ENCODE measurements around the gene TSEN34.
"Not testable (repeated sequence)": the region's sequence is repeated elsewhere in the genome, so short reads cannot be mapped to it uniquely, and the experiment has no call there.

TSEN34 gene

DNA sequence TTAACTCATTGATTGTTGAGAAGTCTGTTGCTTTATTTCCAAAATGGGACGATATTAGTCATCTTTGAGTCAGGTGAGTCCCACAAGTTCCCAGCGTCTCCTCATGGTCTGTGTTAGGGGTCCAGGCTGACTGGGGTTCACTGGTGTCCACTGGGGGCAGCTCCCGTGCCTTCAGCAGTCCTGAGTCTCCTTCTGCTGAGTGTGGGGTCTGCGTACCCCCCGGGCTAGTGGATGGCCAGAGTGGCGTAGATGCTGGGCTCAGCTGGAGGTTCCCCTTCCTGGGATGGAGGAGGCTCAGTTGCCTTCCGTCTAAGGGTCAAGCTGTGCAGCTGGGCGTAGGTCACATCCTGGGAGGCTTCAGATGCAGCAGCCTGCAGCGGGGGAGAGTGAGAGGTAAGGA, 25.8 kb downstream of the TSEN34 start:
- no peak overlapping the region for H3K9ac ChIP-seq (ENCODE audit: low read depth, low read length)
- DNase-seq, result no peak
- peaks cover 3% of the 10 kb centered on the region; the same call in 1 of the 2 replicates for H4K20me1 ChIP-seq (ENCODE audit: insufficient read depth, low read length)
- no peak overlapping the region for H3K4me2 ChIP-seq (ENCODE audit: insufficient read depth, low read length)
- H3K27me3 ChIP-seq (ENCODE audit: insufficient read depth, low read length, poor library complexity), result no peaks in the 10 kb centered on the region
- no peaks in the 10 kb centered on the region for H3K9me3 ChIP-seq (ENCODE audit: insufficient read depth, low read length, severe bottlenecking)
- ATAC-seq (ENCODE audit: insufficient read depth, low read depth), result no peak
- H2AFZ ChIP-seq (ENCODE audit: low read depth, low read length), result no peak overlapping the region
- H3K4me1 ChIP-seq (ENCODE audit: insufficient read depth, low read length), result no peaks in the 10 kb centered on the region
- peaks cover 8% of the 10 kb centered on the region; the same call in 1 of the 2 replicates for H3K36me3 ChIP-seq (ENCODE audit: insufficient read depth, low read length)
- H3K79me2 ChIP-seq (ENCODE audit: insufficient read depth, low read length), result no peaks in the 10 kb centered on the region
- no peak overlapping the region for H3K27ac ChIP-seq (ENCODE audit: low read length)
- no peak for TF ChIP-seq EZH2 (IDR thresholded peaks at IDR 0.05; ENCODE audit: borderline replicate concordance, low read depth, low read length, severe bottlenecking)
- TF ChIP-seq, protein P1, sequence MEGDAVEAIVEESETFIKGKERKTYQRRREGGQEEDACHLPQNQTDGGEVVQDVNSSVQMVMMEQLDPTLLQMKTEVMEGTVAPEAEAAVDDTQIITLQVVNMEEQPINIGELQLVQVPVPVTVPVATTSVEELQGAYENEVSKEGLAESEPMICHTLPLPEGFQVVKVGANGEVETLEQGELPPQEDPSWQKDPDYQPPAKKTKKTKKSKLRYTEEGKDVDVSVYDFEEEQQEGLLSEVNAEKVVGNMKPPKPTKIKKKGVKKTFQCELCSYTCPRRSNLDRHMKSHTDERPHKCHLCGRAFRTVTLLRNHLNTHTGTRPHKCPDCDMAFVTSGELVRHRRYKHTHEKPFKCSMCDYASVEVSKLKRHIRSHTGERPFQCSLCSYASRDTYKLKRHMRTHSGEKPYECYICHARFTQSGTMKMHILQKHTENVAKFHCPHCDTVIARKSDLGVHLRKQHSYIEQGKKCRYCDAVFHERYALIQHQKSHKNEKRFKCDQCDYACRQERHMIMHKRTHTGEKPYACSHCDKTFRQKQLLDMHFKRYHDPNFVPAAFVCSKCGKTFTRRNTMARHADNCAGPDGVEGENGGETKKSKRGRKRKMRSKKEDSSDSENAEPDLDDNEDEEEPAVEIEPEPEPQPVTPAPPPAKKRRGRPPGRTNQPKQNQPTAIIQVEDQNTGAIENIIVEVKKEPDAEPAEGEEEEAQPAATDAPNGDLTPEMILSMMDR (IDR thresholded peaks at IDR 0.05; ENCODE audit: borderline replicate concordance, extremely low read depth, low read length, poor library complexity, severe bottlenecking), result no peak
- H3K4me3 ChIP-seq (ENCODE audit: low read depth in 1 of 2, low read length in 2 of 2), result no peak overlapping the region

DNA sequence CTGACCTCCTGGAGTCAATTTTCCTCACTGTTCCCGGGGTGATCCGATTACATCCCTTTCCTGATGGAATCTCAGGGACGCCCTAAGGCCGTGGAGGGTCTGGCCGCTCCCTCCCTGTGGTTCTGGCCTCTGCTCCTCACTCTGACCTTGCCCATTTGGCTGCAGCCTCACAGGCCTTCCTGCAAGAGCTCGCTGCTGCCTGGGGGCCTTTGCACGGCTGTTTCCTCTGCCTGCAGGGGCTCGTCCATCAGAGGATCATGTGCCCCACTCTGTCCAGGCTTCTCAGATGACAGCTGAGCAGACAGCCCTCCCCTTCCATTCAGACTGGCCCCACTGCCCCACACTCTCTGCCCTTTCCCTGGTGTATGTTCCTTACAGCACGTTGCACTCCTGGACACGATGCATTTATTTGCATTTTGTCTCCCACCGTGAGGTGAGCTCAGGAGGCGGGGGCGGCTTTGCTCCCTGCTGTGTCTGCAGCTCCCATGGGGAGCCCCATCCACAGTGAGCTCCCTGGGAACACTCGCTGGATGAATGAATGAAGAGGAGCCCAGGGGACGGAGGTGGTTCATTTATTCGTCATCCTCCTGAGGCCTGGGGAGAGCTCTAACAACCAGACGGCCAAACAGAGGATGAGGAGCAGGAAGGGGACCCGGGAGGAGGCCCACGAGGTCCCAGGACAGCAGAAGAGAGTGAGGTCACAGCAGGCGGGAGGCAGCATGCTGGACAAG, 26.6 kb downstream of the TSEN34 start:
- not testable (repeated sequence) for H3K27me3 ChIP-seq (ENCODE audit: insufficient read depth, low read length, poor library complexity); ATAC-seq (ENCODE audit: insufficient read depth, low read depth); H4K20me1 ChIP-seq (ENCODE audit: insufficient read depth, low read length); H3K36me3 ChIP-seq (ENCODE audit: insufficient read depth, low read length); H3K4me1 ChIP-seq (ENCODE audit: insufficient read depth, low read length); H3K27ac ChIP-seq (ENCODE audit: low read length); H3K4me2 ChIP-seq (ENCODE audit: insufficient read depth, low read length); H3K4me3 ChIP-seq (ENCODE audit: low read depth in 1 of 2, low read length in 2 of 2); H3K9ac ChIP-seq (ENCODE audit: low read depth, low read length); H3K79me2 ChIP-seq (ENCODE audit: insufficient read depth, low read length); H2AFZ ChIP-seq (ENCODE audit: low read depth, low read length); H3K9me3 ChIP-seq (ENCODE audit: insufficient read depth, low read length, severe bottlenecking); DNase-seq

DNA sequence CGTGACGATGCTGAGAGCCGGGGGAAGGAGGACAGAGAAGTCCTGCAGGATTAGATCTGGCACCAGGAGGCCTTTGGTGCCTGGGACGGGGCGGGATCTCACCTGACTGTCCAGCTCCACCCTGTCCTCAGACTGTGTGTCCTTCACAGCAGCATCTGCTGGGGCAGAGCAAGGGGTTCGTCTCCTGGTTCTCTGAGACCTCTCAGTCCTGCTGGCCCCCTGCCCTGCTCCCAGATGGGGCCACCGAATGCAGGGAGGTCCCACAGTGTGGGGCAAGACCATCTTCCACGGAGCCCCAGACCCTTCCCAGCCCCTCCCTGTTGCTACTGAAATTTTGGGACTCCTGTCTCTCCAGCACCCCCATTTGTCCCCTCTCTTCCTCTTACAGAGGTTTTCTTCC, 27.2 kb downstream of the TSEN34 start:
- H3K79me2 ChIP-seq (ENCODE audit: insufficient read depth, low read length), result no peaks in the 10 kb centered on the region
- TF ChIP-seq, protein P1 (IDR thresholded peaks at IDR 0.05; ENCODE audit: borderline replicate concordance, extremely low read depth, low read length, poor library complexity, severe bottlenecking), result no peak
- no peak for TF ChIP-seq EZH2 (IDR thresholded peaks at IDR 0.05; ENCODE audit: borderline replicate concordance, low read depth, low read length, severe bottlenecking)
- H3K4me2 ChIP-seq (ENCODE audit: insufficient read depth, low read length), result no peak overlapping the region
- H3K4me1 ChIP-seq (ENCODE audit: insufficient read depth, low read length), result no peaks in the 10 kb centered on the region
- no peak overlapping the region for H2AFZ ChIP-seq (ENCODE audit: low read depth, low read length)
- peaks cover 8% of the 10 kb centered on the region; the same call in 1 of the 2 replicates for H3K36me3 ChIP-seq (ENCODE audit: insufficient read depth, low read length)
- H3K4me3 ChIP-seq (ENCODE audit: low read depth in 1 of 2, low read length in 2 of 2), result no peak overlapping the region
- H4K20me1 ChIP-seq (ENCODE audit: insufficient read depth, low read length), result no peaks in the 10 kb centered on the region; the same call in 1 of the 2 replicates
- H3K9ac ChIP-seq (ENCODE audit: low read depth, low read length), result no peak overlapping the region
- no peaks in the 10 kb centered on the region for H3K9me3 ChIP-seq (ENCODE audit: insufficient read depth, low read length, severe bottlenecking)
- DNase-seq (no peak), ATAC-seq (ENCODE audit: insufficient read depth, low read depth) (no peak)
- no peak overlapping the region for H3K27ac ChIP-seq (ENCODE audit: low read length)
- H3K27me3 ChIP-seq (ENCODE audit: insufficient read depth, low read length, poor library complexity), result no peaks in the 10 kb centered on the region

DNA sequence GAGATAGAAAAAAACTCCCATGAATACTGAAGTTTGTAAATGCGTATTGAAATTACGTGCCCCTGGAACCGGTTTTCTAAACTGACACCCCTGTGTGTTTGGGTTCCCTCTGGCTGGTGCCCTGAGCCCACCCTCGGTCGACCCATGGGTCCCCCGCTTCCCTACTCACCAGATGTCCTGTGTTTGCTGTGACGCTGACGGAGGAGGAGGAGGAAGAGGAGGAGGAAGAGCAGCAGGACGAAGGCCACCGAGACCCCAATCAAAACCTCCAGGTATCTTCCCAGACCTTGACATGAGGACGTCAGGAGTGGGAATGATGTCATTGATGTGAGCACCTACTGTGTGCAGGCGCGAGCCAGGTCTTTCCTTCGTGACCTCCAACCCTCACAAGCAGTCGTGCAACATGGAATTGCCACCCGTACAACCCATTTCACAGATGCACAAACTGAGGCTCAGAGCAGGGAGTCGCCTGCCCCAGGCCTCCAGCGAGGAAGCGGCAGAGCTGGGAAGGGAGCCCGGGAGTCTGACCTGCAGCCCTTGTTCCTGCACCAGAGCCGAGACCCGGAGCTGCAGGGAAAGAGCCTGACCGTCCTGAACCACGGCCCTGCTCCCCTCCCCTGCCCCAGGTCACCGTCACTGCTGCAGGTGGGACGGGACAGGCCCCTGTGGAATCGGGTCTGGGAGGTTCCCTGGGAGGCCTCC, 28.0 kb downstream of the TSEN34 start:
- no peak overlapping the region for H3K4me2 ChIP-seq (ENCODE audit: insufficient read depth, low read length)
- H3K36me3 ChIP-seq (ENCODE audit: insufficient read depth, low read length), result peaks cover 8% of the 10 kb centered on the region; the same call in 1 of the 2 replicates
- H3K79me2 ChIP-seq (ENCODE audit: insufficient read depth, low read length), result no peaks in the 10 kb centered on the region
- no peaks in the 10 kb centered on the region for H3K27me3 ChIP-seq (ENCODE audit: insufficient read depth, low read length, poor library complexity)
- TF ChIP-seq EZH2 (IDR thresholded peaks at IDR 0.05; ENCODE audit: borderline replicate concordance, low read depth, low read length, severe bottlenecking), result no peak
- TF ChIP-seq, protein P1 (IDR thresholded peaks at IDR 0.05; ENCODE audit: borderline replicate concordance, extremely low read depth, low read length, poor library complexity, severe bottlenecking), result no peak
- H2AFZ ChIP-seq (ENCODE audit: low read depth, low read length), result no peak overlapping the region
- no peak for DNase-seq
- no peaks in the 10 kb centered on the region; the same call in 1 of the 2 replicates for H4K20me1 ChIP-seq (ENCODE audit: insufficient read depth, low read length)
- no peaks in the 10 kb centered on the region for H3K9me3 ChIP-seq (ENCODE audit: insufficient read depth, low read length, severe bottlenecking)
- H3K27ac ChIP-seq (ENCODE audit: low read length), result no peak overlapping the region
- ATAC-seq (ENCODE audit: insufficient read depth, low read depth), result no peak
- H3K9ac ChIP-seq (ENCODE audit: low read depth, low read length), result no peak overlapping the region
- no peaks in the 10 kb centered on the region for H3K4me1 ChIP-seq (ENCODE audit: insufficient read depth, low read length)
- no peak overlapping the region for H3K4me3 ChIP-seq (ENCODE audit: low read depth in 1 of 2, low read length in 2 of 2)

DNA sequence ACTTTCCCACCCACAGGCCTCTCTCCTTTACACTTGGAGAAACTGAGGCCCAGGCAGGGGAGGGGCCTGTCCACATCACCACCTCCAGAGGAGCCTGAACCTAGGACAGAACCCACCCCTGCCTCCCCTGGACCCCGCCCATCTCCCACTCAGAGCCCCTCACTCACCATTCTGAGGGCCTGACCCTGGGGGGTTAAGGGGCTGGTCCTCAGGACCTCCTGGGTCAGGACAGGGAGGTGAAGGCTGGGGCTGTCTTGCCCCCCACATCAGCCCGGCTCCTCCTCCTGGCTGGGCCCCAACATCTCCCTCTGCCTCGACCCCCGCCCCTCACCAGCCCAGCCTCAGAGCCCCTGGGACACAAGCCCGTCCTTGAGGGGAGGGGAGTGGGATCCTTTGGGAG, 28.6 kb downstream of the TSEN34 start:
- not testable (repeated sequence) for H3K79me2 ChIP-seq (ENCODE audit: insufficient read depth, low read length); H2AFZ ChIP-seq (ENCODE audit: low read depth, low read length); H3K36me3 ChIP-seq (ENCODE audit: insufficient read depth, low read length); H3K4me3 ChIP-seq (ENCODE audit: low read depth in 1 of 2, low read length in 2 of 2); H3K9ac ChIP-seq (ENCODE audit: low read depth, low read length); DNase-seq; H4K20me1 ChIP-seq (ENCODE audit: insufficient read depth, low read length); ATAC-seq (ENCODE audit: insufficient read depth, low read depth); H3K9me3 ChIP-seq (ENCODE audit: insufficient read depth, low read length, severe bottlenecking); H3K4me1 ChIP-seq (ENCODE audit: insufficient read depth, low read length); H3K4me2 ChIP-seq (ENCODE audit: insufficient read depth, low read length); H3K27me3 ChIP-seq (ENCODE audit: insufficient read depth, low read length, poor library complexity); H3K27ac ChIP-seq (ENCODE audit: low read length)

Data from DND-41 (cell line).